ENCODE results near the gene GPRC5C. TPM values are rescaled to one million over a fixed set of nuclear protein-coding genes. Genes with fewer than 3 reads are reported as not detected.

The GPRC5C gene
- total and polyA plus RNA-seq, 2 experiments from 2014 or later, result 1.6 to 2.7 TPM

DNA sequence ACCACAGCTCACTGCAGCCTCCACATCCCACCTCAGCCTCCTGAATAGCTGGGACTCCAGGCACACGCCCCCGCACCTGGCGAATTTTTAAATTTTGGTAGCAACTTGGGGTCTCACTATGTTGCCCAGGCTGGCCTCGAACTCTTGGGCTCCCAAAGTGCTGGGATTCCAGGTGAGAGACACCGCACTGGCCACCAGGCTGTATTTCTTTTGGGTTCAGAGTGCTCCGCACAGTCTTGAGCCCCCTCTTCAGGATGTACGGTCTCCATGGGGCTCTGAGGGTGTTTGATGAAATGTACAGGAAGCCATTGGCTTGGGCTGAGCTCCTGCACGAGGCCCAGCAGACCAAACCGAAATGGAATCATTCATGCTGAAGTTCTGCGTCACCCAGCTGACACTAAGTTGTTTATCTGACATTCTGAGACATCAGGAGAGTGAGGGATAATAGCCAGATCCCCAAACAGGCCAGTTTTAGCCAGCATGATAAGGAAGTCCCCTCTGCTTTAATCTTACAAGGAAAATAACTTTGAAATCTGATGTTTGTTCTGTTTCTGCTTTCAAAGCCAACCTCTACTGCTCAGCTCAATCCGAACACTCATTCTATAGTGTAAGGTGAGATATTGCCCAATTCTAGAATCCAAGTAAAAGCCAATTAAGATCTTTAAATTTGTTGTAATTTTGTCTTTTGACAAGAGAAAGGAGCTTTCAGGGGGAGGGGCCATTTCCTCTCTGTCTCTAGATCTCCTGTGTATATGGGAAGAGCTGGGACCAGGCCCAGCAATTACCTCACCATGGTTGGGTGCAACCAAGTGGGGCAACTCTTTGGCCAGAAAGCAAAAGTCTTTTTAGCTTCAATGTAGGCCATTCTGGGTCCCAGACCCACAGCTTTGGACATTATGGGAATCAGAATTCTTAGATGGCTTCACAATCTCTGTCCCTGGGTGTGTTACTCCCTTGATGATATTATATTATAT lies 40.9 kb upstream of the GPRC5C start:
- no peaks in the 10 kb centered on the region; the same call in 1 of the 2 replicates for H3K27me3 ChIP-seq (replicated peaks; ENCODE audit: insufficient read depth)
- TF ChIP-seq EZH2phosphoT487 (IDR thresholded peaks at IDR 0.05; ENCODE audit: insufficient read depth, low read depth), result no peak
- TF ChIP-seq EZH2 (IDR thresholded peaks at IDR 0.05; ENCODE audit: insufficient read depth, poor library complexity, severe bottlenecking), result no peak
- WGBS, 2 experiments (ENCODE audit: low coverage in 1 of 2, low lambda C conversion rate in 2 of 2, missing lambda C conversion rate in 2 of 2), result 56 to 57% methylated on average over 11 of the region's 11 CpGs
- H3K9me3 ChIP-seq (ENCODE audit: low read depth), result no peaks in the 10 kb centered on the region
- H3K27ac ChIP-seq, result no peak overlapping the region
- no peaks in the 10 kb centered on the region for H3K4me1 ChIP-seq (ENCODE audit: insufficient read depth)
- no peaks in the 10 kb centered on the region for H3K9me2 ChIP-seq (ENCODE audit: insufficient read depth)
- no peaks in the 10 kb centered on the region for H3K79me2 ChIP-seq (ENCODE audit: insufficient read depth)
- H3K36me3 ChIP-seq (ENCODE audit: low read depth), result no peaks in the 10 kb centered on the region
- H3K4me3 ChIP-seq, result no peak overlapping the region
- H3K9ac ChIP-seq, result no peak overlapping the region
- H2AFZ ChIP-seq, result no peak overlapping the region
- DNase-seq, result no peak
- in situ Hi-C loops (cut with MboI), result no loop called here
- H3K4me2 ChIP-seq (ENCODE audit: unreplicated experiment), result no peak overlapping the region
- H4K20me1 ChIP-seq (ENCODE audit: insufficient read depth), result no peaks in the 10 kb centered on the region
- peaks cover 4% of the 10 kb centered on the region; the same call in 1 of the 2 replicates for H3F3A ChIP-seq (ENCODE audit: insufficient read depth)

GRCh38 chr17:74391771-74392170 lies 40.1 kb upstream of the GPRC5C start:
- 33 to 42% methylated on average over 5 of the region's 5 CpGs for WGBS, 2 experiments (ENCODE audit: low coverage in 1 of 2, low lambda C conversion rate in 2 of 2, missing lambda C conversion rate in 2 of 2)
- Histone ChIP-seq H3K79me2 (ENCODE audit: insufficient read depth) (no peaks in the 10 kb centered on the region), H3F3A (ENCODE audit: insufficient read depth) (peaks cover 4% of the 10 kb centered on the region; the same call in 1 of the 2 replicates), H4K20me1 (ENCODE audit: insufficient read depth) (no peaks in the 10 kb centered on the region), H3K27me3 (replicated peaks; ENCODE audit: insufficient read depth) (no peaks in the 10 kb centered on the region; the same call in 1 of the 2 replicates), H3K4me2 (ENCODE audit: unreplicated experiment) (no peak overlapping the region), H2AFZ (no peak overlapping the region), H3K9me3 (ENCODE audit: low read depth) (no peaks in the 10 kb centered on the region), H3K27ac (no peak overlapping the region), H3K9me2 (ENCODE audit: insufficient read depth) (no peaks in the 10 kb centered on the region), H3K4me3 (no peak overlapping the region), H3K36me3 (ENCODE audit: low read depth) (no peaks in the 10 kb centered on the region), H3K4me1 (ENCODE audit: insufficient read depth) (no peaks in the 10 kb centered on the region), H3K9ac (no peak overlapping the region)
- DNase-seq, result no peak
- TF ChIP-seq EZH2 (IDR thresholded peaks at IDR 0.05; ENCODE audit: insufficient read depth, poor library complexity, severe bottlenecking) (no peak), EZH2phosphoT487 (IDR thresholded peaks at IDR 0.05; ENCODE audit: insufficient read depth, low read depth) (no peak)
- in situ Hi-C loops (cut with MboI), result no loop called here

- Histone ChIP-seq H2AFZ (no peak overlapping the region), H3K9me3 (ENCODE audit: low read depth) (no peaks in the 10 kb centered on the region), H3K4me3 (no peak overlapping the region), H3K36me3 (ENCODE audit: low read depth) (no peaks in the 10 kb centered on the region), H3F3A (ENCODE audit: insufficient read depth) (peaks cover 4% of the 10 kb centered on the region; the same call in 1 of the 2 replicates), H3K4me1 (ENCODE audit: insufficient read depth) (no peaks in the 10 kb centered on the region), H3K27ac (no peak overlapping the region), H3K9ac (no peak overlapping the region), H4K20me1 (ENCODE audit: insufficient read depth) (no peaks in the 10 kb centered on the region), H3K9me2 (ENCODE audit: insufficient read depth) (no peaks in the 10 kb centered on the region), H3K4me2 (ENCODE audit: unreplicated experiment) (no peak overlapping the region), H3K27me3 (replicated peaks; ENCODE audit: insufficient read depth) (no peaks in the 10 kb centered on the region; the same call in 1 of the 2 replicates), H3K79me2 (ENCODE audit: insufficient read depth) (no peaks in the 10 kb centered on the region)
- TF ChIP-seq EZH2 (IDR thresholded peaks at IDR 0.05; ENCODE audit: insufficient read depth, poor library complexity, severe bottlenecking) (no peak), EZH2phosphoT487 (IDR thresholded peaks at IDR 0.05; ENCODE audit: insufficient read depth, low read depth) (no peak)
- WGBS, 2 experiments (ENCODE audit: low coverage in 1 of 2, low lambda C conversion rate in 2 of 2, missing lambda C conversion rate in 2 of 2), result 34 to 36% methylated on average over 5 of the region's 5 CpGs
- no peak for DNase-seq
- in situ Hi-C loops (cut with MboI), result no loop called here
These were observed 39.0 kb upstream of the GPRC5C start for GRCh38 chr17:74392848-74393247.

GRCh38 chr17:74393346-74393942 lies 38.4 kb upstream of the GPRC5C start:
- no peaks in the 10 kb centered on the region for H3K9me2 ChIP-seq (ENCODE audit: insufficient read depth)
- H2AFZ ChIP-seq, result no peak overlapping the region
- H3K4me1 ChIP-seq (ENCODE audit: insufficient read depth), result no peaks in the 10 kb centered on the region
- no peaks in the 10 kb centered on the region for H4K20me1 ChIP-seq (ENCODE audit: insufficient read depth)
- H3K9me3 ChIP-seq (ENCODE audit: low read depth), result no peaks in the 10 kb centered on the region
- in situ Hi-C loops (cut with MboI), result no loop called here
- no peak overlapping the region for H3K27ac ChIP-seq
- H3K4me3 ChIP-seq, result no peak overlapping the region
- no peaks in the 10 kb centered on the region; the same call in 1 of the 2 replicates for H3K27me3 ChIP-seq (replicated peaks; ENCODE audit: insufficient read depth)
- peak; percentile 45 for DNase-seq
- 27 to 31% methylated on average over 6 of the region's 6 CpGs for WGBS, 2 experiments (ENCODE audit: low coverage in 1 of 2, low lambda C conversion rate in 2 of 2, missing lambda C conversion rate in 2 of 2)
- no peak overlapping the region for H3K9ac ChIP-seq
- TF ChIP-seq EZH2phosphoT487 (IDR thresholded peaks at IDR 0.05; ENCODE audit: insufficient read depth, low read depth) (no peak), EZH2 (IDR thresholded peaks at IDR 0.05; ENCODE audit: insufficient read depth, poor library complexity, severe bottlenecking) (no peak)
- H3K36me3 ChIP-seq (ENCODE audit: low read depth), result no peaks in the 10 kb centered on the region
- H3F3A ChIP-seq (ENCODE audit: insufficient read depth), result peaks cover 4% of the 10 kb centered on the region; the same call in 1 of the 2 replicates
- H3K4me2 ChIP-seq (ENCODE audit: unreplicated experiment), result no peak overlapping the region
- H3K79me2 ChIP-seq (ENCODE audit: insufficient read depth), result no peaks in the 10 kb centered on the region

Measured in GM23248 (cell line).